Neural cell (in vitro differentiated cells): ENCODE measurements around the gene HIRIP3.

ENCODE experiments used
- CTCF ChIP-seq: fragments of 450-650 bp; IDR thresholded peaks from 2 replicates; pipeline ENCODE4 v1.5.1; 2014; ENCODE audit warnings: antibody characterized with exemption, mild to moderate bottlenecking, moderate library complexity; ENCODE audit not compliant: poor library complexity, severe bottlenecking
- EP300 ChIP-seq: fragments of 450-650 bp; conservative IDR thresholded peaks from 2 replicates; pipeline ENCODE4 v1.6.1; 2014; ENCODE audit warnings: antibody characterized with exemption, mild to moderate bottlenecking, moderate library complexity; ENCODE audit not compliant: poor library complexity, severe bottlenecking
- EZH2 ChIP-seq: fragments of 200-600, 300-800 bp; shearing (Covaris generic), sonication (generic); IDR thresholded peaks from 2 replicates; pipeline ENCODE4 v1.6.1; 2014; ENCODE audit warnings: antibody characterized with exemption, low read length, borderline replicate concordance, mild to moderate bottlenecking; ENCODE audit not compliant: insufficient read depth, poor library complexity, severe bottlenecking
- MXI1 ChIP-seq: fragments of 450-650 bp; conservative IDR thresholded peaks from 2 replicates; pipeline ENCODE4 v1.6.1; 2014; ENCODE audit warnings: antibody characterized with exemption, mild to moderate bottlenecking; ENCODE audit not compliant: poor library complexity, severe bottlenecking
- POLR2AphosphoS5 ChIP-seq: IDR thresholded peaks from 2 replicates; pipeline ENCODE4 v1.6.1; 2012
- RAD21 ChIP-seq: fragments of 450-650 bp; conservative IDR thresholded peaks from 2 replicates; pipeline ENCODE4 v1.6.1; 2014; ENCODE audit warnings: antibody characterized with exemption, mild to moderate bottlenecking, moderate library complexity
- REST ChIP-seq: IDR thresholded peaks from 2 replicates; pipeline ENCODE4 v1.6.1; 2012; ENCODE audit warnings: borderline replicate concordance
- SMC3 ChIP-seq: fragments of 450-650 bp; conservative IDR thresholded peaks from 2 replicates; pipeline ENCODE4 v1.6.1; 2014; ENCODE audit warnings: antibody characterized with exemption, mild to moderate bottlenecking, moderate library complexity; ENCODE audit not compliant: poor library complexity
- TAF1 ChIP-seq: IDR thresholded peaks from 2 replicates; pipeline ENCODE4 v1.6.1; 2012; ENCODE audit warnings: low read depth

- no peak for TF ChIP-seq POLR2AphosphoS5
- TF ChIP-seq CTCF, result no peak
- no peak for TF ChIP-seq TAF1
- TF ChIP-seq EZH2, result no peak
- no peak for TF ChIP-seq EP300
- TF ChIP-seq RAD21, result no peak
- TF ChIP-seq SMC3, result no peak
- no peak for TF ChIP-seq MXI1
- TF ChIP-seq REST, result no peak
Measured at GRCh38 chr16:30023586-30023985, 28.2 kb upstream of the HIRIP3 start.
